Lung (tissue), 12 donors: ENCODE results near the gene SH2D4B. TPM values are rescaled to one million over a fixed set of nuclear protein-coding genes. Genes with fewer than 3 reads are reported as not detected.

Source experiments
- ATAC-seq: fragments of 200-7000 bp; cut with Tn5 transposase; one replicate; pipeline ENCODE4 v1.9.1; 2020; ENCODE audit warnings: moderate number of reproducible peaks; ENCODE audit not compliant: insufficient read depth, low FRiP score
- DNase-seq, 3 donors: peaks; one replicate each; pipeline ENCODE4 v3.0.0-alpha.2; 2013 to 2017
- H3K27ac ChIP-seq, 2 donors: one replicate each; pipeline ENCODE4 v1.5.1; 2013; ENCODE audit warnings: mild to moderate bottlenecking in 2 of 2, moderate library complexity in 2 of 2, control low read depth in 1 of 2, inconsistent platforms in 1 of 2, low read depth in 1 of 2, low read length in 1 of 2
- H3K27me3 ChIP-seq, 3 donors: one replicate each; pipeline ENCODE4 v1.5.1; 2013; ENCODE audit warnings: low read length in 2 of 3; ENCODE audit not compliant: control insufficient read depth in 3 of 3, insufficient read depth in 3 of 3
- H3K36me3 ChIP-seq, 4 donors: one replicate each; pipeline ENCODE4 v1.5.1; 2013; ENCODE audit warnings: low read length in 4 of 4, mild to moderate bottlenecking in 1 of 4, moderate library complexity in 1 of 4; ENCODE audit not compliant: control insufficient read depth in 4 of 4, insufficient read depth in 4 of 4
- H3K4me1 ChIP-seq, 5 donors: one replicate each; pipeline ENCODE4 v1.5.1; 2013; ENCODE audit warnings: low read length in 5 of 5, mild to moderate bottlenecking in 2 of 5, moderate library complexity in 1 of 5; ENCODE audit not compliant: control insufficient read depth in 5 of 5, insufficient read depth in 5 of 5
- H3K4me3 ChIP-seq: one replicate; pipeline ENCODE4 v1.5.1; 2013; ENCODE audit warnings: mild to moderate bottlenecking, control low read depth, moderate library complexity
- H3K9ac ChIP-seq, 2 donors: one replicate each; pipeline ENCODE4 v1.5.1; 2013; ENCODE audit warnings: low read length in 2 of 2, control low read depth in 1 of 2; ENCODE audit not compliant: insufficient read depth in 1 of 2
- H3K9me3 ChIP-seq, 4 donors: one replicate each; pipeline ENCODE4 v1.5.1; 2013; ENCODE audit warnings: low read length in 3 of 4, mild to moderate bottlenecking in 1 of 4, moderate library complexity in 1 of 4; ENCODE audit not compliant: control insufficient read depth in 4 of 4, insufficient read depth in 3 of 4
- WGBS, 2 donors: extraction: QIAGEN DNeasy Blood & Tissue Kit; methylation state at CpG; one replicate each; pipeline ENCODE4 v1.1.7; 2013; 5-methylcytosine and 5-hydroxymethylcytosine counted together
- polyA plus RNA-seq, 2 donors: library from polyadenylated mRNA; stranded (reverse); fragments of 200-250 nt; gene quantifications; one replicate each; pipeline ENCODE4 v1.2.1, GENCODE V29; 2013
- total RNA-seq, 2 donors: library from RNA; depleted of rRNA in 1 of 2; stranded (reverse); fragments of >200 nt in 1 of 2; gene quantifications; one replicate each; pipeline ENCODE4 v1.2.1, GENCODE V29; 2014 to 2021
- TF ChIP-seq, protein P1 (sequence below): IDR thresholded peaks from 2 replicates; pipeline ENCODE4 v1.5.1; 2012; ENCODE audit warnings: mild to moderate bottlenecking; ENCODE audit errors: control extremely low read depth, extremely low read depth
- donor health status: control.
- donor health status: control.
- donor health status: Bipolar disorder and iron deficiency.
- donor health status: healthy.
- donor health status: DM: yes; HTN: yes; CAD: no.

Gene SH2D4B
- total and polyA plus RNA-seq, 4 donors, result 0.12 to 0.28 (median 0.21) TPM

DNA sequence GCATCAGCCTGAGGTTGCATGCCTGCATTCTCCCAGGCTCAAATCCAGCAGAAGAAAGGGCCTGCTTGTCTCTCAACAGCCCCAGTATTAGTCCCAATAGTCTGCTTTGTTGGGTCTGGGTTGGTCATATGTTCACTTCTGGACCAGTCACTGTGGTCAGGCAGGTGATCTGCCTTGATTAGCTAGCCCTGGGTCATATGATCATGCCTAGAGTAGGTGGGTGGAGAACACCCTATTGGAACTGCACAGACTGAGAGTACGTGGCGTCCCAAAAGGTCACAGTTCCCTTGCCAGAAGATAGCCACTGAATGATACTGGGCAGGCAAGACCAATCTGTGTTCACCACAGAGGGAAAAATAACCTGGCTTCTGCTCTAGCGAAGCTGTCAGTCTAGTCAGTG is 80.1 kb downstream of the SH2D4B start:
- Histone ChIP-seq H3K9me3 (no peaks in the 10 kb centered on the region), H3K36me3 (no peaks in the 10 kb centered on the region), H3K4me3 (no peak overlapping the region), H3K27ac (no peak overlapping the region), H3K9ac (no peak overlapping the region), H3K27me3 (no peaks in the 10 kb centered on the region), H3K4me1 (peaks cover 0 to 5% (median 0%) of the 10 kb centered on the region in 5 donors)
- DNase-seq (no peak), ATAC-seq (no peak)
- TF ChIP-seq, protein P1, sequence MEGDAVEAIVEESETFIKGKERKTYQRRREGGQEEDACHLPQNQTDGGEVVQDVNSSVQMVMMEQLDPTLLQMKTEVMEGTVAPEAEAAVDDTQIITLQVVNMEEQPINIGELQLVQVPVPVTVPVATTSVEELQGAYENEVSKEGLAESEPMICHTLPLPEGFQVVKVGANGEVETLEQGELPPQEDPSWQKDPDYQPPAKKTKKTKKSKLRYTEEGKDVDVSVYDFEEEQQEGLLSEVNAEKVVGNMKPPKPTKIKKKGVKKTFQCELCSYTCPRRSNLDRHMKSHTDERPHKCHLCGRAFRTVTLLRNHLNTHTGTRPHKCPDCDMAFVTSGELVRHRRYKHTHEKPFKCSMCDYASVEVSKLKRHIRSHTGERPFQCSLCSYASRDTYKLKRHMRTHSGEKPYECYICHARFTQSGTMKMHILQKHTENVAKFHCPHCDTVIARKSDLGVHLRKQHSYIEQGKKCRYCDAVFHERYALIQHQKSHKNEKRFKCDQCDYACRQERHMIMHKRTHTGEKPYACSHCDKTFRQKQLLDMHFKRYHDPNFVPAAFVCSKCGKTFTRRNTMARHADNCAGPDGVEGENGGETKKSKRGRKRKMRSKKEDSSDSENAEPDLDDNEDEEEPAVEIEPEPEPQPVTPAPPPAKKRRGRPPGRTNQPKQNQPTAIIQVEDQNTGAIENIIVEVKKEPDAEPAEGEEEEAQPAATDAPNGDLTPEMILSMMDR, result no peak
- 94 to 97% methylated on average over 3 of the region's 3 CpGs for WGBS, 2 donors

DNA sequence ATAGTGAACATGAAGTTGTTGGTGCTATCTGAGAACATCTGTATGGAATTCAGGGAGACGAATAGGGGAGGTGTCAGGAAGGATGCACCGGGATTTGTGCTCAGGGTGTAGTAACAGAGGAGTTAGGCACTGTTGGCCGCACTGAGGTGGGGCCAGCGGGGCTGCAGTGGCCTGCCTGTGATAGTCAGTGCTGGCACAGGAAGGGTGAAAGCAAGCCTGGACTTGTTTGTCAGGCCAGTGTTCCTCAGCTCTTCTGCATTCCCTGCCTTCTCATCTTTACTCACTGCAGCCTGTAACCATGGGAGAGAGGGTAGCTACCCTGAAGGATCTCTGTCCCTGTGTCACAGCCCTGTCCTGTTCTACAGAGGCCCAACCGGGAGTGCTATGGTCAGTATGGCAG is 81.3 kb downstream of the SH2D4B start:
- no peaks in the 10 kb centered on the region for H3K36me3 ChIP-seq
- H3K4me3 ChIP-seq, result no peak overlapping the region
- TF ChIP-seq, protein P1, result no peak
- H3K9me3 ChIP-seq, result no peaks in the 10 kb centered on the region
- ATAC-seq, result no peak
- H3K9ac ChIP-seq, result no peak overlapping the region
- no peak for DNase-seq
- H3K27ac ChIP-seq, result no peak overlapping the region
- H3K4me1 ChIP-seq, result no peaks in the 10 kb centered on the region
- no peaks in the 10 kb centered on the region for H3K27me3 ChIP-seq
- WGBS, 2 donors, result 93 to 98% methylated on average over 5 of the region's 5 CpGs

DNA sequence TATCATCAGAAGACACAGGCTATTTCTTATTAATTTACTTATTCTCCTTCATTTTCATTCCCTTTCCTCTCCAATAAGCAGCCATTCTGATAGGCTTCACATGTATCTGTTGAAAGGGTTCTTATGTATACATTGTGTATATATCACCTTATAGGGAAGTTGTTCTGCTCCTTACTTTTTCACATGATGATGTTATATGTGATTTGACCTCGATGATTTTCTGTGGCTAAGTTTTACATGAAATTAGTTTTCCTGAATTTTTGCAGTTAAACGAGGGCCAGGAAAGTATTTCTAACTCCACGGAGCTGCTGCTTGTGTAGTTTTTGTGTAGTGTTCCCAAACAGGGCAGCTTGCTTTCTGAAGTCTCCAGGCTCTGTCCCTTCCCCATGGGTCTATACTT is 84.5 kb downstream of the SH2D4B start:
- DNase-seq, result no peak
- WGBS, 2 donors, result 77 to 84% methylated on average over 3 of the region's 3 CpGs
- H3K4me3 ChIP-seq, result no peak overlapping the region
- no peak overlapping the region for H3K9ac ChIP-seq
- no peaks in the 10 kb centered on the region for H3K4me1 ChIP-seq
- no peak for ATAC-seq
- H3K27ac ChIP-seq, result no peak overlapping the region
- TF ChIP-seq, protein P1, result no peak
- H3K27me3 ChIP-seq, result no peaks in the 10 kb centered on the region
- no peaks in the 10 kb centered on the region for H3K36me3 ChIP-seq
- H3K9me3 ChIP-seq, result peaks cover 0 to 2% (median 0%) of the 10 kb centered on the region in 4 donors

DNA sequence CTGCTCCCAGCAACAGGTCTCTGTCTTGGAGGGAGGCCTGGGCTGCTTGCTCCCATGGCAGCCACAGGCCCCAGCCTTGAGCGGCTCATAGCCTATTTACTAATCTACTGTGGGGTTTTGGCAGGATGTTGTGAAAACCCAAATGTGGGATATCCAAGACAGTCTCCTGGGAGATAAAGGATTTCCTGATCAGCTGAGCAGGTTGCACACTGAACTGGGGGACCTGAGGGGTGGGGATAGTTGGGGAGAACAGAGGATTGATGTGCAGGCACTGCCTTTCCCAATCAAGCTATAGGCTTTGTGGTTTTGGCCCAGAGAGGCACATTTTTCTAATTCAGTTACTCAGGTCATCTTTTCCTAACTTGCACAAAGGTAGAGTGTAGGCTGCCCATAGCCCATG is 92.6 kb downstream of the SH2D4B start:
- H3K9me3 ChIP-seq, result peaks cover 0 to 2% (median 0%) of the 10 kb centered on the region in 4 donors
- no peak for DNase-seq
- H3K36me3 ChIP-seq, result no peaks in the 10 kb centered on the region
- ATAC-seq, result no peak
- TF ChIP-seq, protein P1, result no peak
- WGBS, 2 donors, result 73 to 78% methylated on average over 1 of the region's 1 CpG
- peaks cover 0 to 4% (median 0%) of the 10 kb centered on the region in 5 donors for H3K4me1 ChIP-seq
- H3K27me3 ChIP-seq, result no peaks in the 10 kb centered on the region
- H3K27ac ChIP-seq, result no peak overlapping the region
- no peak overlapping the region for H3K4me3 ChIP-seq
- H3K9ac ChIP-seq, result no peak overlapping the region
